Femur (tissue), 1 donor: ENCODE results near the gene ARMCX1.
"Not testable (repeated sequence)": the region's sequence is repeated elsewhere in the genome, so short reads cannot be mapped to it uniquely, and the experiment has no call there.

Experiments used
- DNase-seq: peaks from one replicate; pipeline ENCODE4 v3.0.0-alpha.2; 2017

The ARMCX1 gene

GRCh38 chrX:101550362-101550750 lies at the start of gene ARMCX1:
Gene ARMCX1, plus strand, starts transcription at chrX:101550547. Its CDS starts 2,384 bp downstream, at chrX:101552931.
- peak; percentile 91 for DNase-seq

GRCh38 chrX:101502929-101503328 lies 47.4 kb upstream of the ARMCX1 start:
- DNase-seq = not testable (repeated sequence)

- no peak for DNase-seq
These were observed 43.0 kb upstream of the ARMCX1 start for GRCh38 chrX:101507372-101507771.

DNA sequence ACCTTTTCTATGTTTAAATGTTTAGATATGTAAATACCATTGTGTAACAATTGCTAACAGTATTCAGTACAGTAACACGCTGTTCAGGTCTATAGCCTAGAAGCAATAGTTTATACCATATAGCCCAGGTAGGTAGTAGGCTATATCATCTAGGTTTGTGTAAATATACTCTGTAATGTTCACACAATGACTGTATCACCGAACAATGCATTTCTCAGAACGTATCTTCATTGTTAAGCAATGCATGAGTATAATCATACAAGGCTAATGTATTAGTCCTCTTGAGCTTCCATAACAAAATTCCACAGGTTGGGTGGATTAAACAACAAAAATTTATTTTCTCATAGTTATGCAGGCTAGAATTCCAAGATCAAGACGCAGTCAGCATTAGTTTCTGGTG lies 42.4 kb upstream of the ARMCX1 start:
- DNase-seq = no peak

GRCh38 chrX:101530944-101531343 lies 19.4 kb upstream of the ARMCX1 start:
- no peak for DNase-seq

GRCh38 chrX:101539116-101539515 lies 11.2 kb upstream of the ARMCX1 start:
- no peak for DNase-seq

GRCh38 chrX:101550751-101551379 lies 518 bp downstream of the ARMCX1 start:
- peak; percentile 85 for DNase-seq

DNA sequence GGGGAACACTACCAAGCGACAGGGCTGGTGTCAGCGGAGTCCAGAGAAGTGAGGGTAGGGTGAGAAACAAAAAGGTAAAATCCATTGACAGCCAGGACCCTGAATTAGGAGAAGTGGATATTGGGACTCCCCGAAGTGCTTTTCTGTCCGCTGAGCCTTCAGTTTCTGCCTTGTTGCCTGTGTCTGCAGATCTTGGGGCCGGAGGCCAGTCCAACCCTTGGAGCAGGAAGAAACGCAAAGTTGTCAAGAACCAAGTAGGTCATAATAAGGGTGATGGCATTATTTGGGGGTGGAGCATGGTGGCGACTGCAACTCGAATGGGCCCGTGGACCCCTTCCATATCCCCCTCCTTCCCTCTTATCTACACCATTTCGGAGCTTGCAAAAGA lies 1.0 kb downstream of the ARMCX1 start:
- no peak for DNase-seq

DNA sequence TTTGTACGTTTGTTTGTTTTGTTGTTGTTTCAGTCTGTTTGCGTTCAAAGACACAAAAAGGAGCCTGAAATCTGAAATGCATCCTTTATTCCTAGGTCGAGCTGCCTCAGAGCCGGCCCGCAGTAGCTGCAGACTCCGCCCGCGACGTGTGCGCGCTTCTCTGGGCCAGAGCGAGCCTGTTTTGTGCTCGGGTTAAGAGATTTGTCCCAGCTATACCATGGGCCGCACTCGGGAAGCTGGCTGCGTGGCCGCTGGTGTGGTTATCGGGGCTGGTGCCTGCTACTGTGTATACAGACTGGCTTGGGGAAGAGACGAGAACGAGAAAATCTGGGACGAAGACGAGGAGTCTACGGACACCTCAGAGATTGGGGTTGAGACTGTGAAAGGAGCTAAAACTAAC lies 2.4 kb downstream of the ARMCX1 start:
- DNase-seq = no peak

- no peak for DNase-seq
These were observed 14.3 kb downstream of the ARMCX1 start for GRCh38 chrX:101564651-101565050.

DNA sequence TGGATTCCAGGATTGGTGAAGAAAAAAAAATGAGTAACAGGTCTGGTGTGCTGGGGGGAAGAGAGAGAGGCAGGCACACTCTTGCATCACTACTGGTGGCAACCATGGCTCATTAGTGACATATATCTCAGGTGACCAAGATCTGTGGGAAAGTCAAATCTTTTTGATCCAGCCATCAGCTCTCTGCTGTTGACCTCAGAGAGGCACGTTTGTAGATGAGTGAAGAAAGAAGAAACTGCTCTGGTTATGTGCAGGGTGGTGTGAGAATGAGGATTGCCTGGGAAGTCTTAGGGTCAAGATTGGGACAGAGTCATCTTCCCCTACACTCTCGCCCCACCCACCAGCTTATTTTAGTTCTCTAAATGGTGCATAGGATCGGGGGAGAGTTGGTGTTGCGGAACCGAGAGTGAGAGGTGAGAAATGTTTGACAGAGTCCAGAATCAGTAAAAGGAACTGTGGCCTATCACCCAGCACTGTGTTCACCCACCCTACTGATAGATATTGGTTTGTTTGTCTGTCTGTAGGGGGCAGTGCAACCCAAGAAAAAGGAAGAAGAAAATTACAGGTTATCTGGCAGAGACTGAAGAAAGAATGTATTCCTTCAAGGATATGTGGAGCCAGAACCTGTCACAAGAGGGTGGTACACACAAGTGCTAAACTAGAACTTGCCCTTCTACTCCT lies 45.5 kb downstream of the ARMCX1 start:
- peak; percentile 28 for DNase-seq

GRCh38 chrX:101599592-101599991 lies 49.2 kb downstream of the ARMCX1 start:
- not testable (repeated sequence) for DNase-seq

GRCh38 chrX:101602077-101602476 lies 51.7 kb downstream of the ARMCX1 start:
- no peak for DNase-seq
